ENCODE measurements around the gene CRCP. TPM values are rescaled to one million over a fixed set of nuclear protein-coding genes. Genes with fewer than 3 reads are reported as not detected.
A peak's percentile ranks its signal among the peaks of the same experiment; 100 is the strongest.

Gene CRCP
- total and polyA plus RNA-seq, 10 of the 15 experiments (the other 5 are each of a cell fraction or from before 2014, with no cell fraction given): 12.4 to 33.8 (median 29.1) TPM

DNA sequence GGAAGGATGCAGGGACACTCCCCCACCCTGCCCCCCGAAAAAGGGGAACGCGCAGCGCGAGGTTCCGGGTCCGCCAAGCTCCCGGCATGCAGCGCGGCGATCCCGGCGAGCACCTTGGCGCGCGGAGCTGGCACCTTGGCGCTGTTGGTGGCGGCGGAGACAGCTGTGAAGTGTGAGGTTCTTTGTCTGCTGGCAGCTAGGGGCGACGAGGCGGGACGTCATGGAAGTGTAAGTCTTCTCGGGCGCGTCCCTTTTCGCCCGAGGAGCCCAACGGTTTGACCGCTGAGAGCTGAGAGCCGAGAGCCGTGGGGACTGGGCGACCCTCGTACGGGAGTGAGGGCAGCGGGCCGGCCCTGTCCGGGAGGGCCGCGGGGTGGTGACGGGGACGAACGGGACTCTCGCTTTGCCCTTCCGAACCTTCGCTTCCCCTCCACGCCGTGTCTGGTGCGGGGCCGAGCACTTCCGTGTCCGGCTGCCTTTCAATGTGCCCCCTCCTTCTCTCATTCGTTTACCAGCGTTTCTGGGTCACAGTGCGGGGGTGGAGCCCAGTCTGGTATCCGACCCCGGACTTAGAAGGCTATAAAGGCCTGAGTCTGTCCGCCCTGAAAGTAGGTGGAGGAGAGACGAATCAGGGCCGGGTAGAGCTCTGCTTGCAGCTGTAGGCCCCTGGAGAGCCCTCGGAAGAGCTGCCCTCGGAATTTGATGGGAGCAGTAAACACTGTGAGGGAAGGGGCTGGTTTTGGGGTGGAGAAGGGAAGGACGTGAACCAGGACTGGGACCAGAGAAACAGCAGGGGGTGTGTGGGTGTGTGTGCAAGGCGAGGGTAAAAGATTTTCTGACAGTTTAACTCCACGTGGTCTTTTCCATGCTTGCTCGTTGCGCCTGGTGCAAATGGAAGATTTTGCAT, at the start of gene CRCP (continued):
- TF ChIP-seq, protein P1, sequence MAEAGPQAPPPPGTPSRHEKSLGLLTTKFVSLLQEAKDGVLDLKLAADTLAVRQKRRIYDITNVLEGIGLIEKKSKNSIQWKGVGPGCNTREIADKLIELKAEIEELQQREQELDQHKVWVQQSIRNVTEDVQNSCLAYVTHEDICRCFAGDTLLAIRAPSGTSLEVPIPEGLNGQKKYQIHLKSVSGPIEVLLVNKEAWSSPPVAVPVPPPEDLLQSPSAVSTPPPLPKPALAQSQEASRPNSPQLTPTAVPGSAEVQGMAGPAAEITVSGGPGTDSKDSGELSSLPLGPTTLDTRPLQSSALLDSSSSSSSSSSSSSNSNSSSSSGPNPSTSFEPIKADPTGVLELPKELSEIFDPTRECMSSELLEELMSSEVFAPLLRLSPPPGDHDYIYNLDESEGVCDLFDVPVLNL (IDR thresholded peaks at IDR 0.05; ENCODE audit: low read depth, low read length): peak; percentile 29; the same call in 1 of the 2 replicates
- peak; percentile 67; the same call in 1 of the 2 replicates for TF ChIP-seq YY1 (IDR thresholded peaks at IDR 0.05; ENCODE audit: low read depth, low read length)
- TF ChIP-seq, protein P2, sequence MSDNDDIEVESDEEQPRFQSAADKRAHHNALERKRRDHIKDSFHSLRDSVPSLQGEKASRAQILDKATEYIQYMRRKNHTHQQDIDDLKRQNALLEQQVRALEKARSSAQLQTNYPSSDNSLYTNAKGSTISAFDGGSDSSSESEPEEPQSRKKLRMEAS (IDR thresholded peaks at IDR 0.05; ENCODE audit: low read depth, low read length): peak; percentile 30; the same call in 1 of the 2 replicates
- TF ChIP-seq CHD2 (IDR thresholded peaks at IDR 0.05; ENCODE audit: borderline replicate concordance, low read depth, low read length): 0 out of 2 replicates have a peak, but pooled peaks have one; percentile 46
- TF ChIP-seq EP300 (IDR thresholded peaks at IDR 0.05; ENCODE audit: borderline replicate concordance in 1 of 2, control insufficient read depth in 1 of 2, low read depth in 2 of 2, low read length in 2 of 2): no peak
- TF ChIP-seq, protein P3, sequence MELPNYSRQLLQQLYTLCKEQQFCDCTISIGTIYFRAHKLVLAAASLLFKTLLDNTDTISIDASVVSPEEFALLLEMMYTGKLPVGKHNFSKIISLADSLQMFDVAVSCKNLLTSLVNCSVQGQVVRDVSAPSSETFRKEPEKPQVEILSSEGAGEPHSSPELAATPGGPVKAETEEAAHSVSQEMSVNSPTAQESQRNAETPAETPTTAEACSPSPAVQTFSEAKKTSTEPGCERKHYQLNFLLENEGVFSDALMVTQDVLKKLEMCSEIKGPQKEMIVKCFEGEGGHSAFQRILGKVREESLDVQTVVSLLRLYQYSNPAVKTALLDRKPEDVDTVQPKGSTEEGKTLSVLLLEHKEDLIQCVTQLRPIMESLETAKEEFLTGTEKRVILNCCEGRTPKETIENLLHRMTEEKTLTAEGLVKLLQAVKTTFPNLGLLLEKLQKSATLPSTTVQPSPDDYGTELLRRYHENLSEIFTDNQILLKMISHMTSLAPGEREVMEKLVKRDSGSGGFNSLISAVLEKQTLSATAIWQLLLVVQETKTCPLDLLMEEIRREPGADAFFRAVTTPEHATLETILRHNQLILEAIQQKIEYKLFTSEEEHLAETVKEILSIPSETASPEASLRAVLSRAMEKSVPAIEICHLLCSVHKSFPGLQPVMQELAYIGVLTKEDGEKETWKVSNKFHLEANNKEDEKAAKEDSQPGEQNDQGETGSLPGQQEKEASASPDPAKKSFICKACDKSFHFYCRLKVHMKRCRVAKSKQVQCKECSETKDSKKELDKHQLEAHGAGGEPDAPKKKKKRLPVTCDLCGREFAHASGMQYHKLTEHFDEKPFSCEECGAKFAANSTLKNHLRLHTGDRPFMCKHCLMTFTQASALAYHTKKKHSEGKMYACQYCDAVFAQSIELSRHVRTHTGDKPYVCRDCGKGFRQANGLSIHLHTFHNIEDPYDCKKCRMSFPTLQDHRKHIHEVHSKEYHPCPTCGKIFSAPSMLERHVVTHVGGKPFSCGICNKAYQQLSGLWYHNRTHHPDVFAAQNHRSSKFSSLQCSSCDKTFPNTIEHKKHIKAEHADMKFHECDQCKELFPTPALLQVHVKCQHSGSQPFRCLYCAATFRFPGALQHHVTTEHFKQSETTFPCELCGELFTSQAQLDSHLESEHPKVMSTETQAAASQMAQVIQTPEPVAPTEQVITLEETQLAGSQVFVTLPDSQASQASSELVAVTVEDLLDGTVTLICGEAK (IDR thresholded peaks at IDR 0.05; ENCODE audit: borderline replicate concordance): peak; percentile 53; the same call in 1 of the 2 replicates
- TF ChIP-seq WRNIP1 (IDR thresholded peaks at IDR 0.05; ENCODE audit: borderline replicate concordance, low read depth, low read length): no peak
- TF ChIP-seq, protein P4, sequence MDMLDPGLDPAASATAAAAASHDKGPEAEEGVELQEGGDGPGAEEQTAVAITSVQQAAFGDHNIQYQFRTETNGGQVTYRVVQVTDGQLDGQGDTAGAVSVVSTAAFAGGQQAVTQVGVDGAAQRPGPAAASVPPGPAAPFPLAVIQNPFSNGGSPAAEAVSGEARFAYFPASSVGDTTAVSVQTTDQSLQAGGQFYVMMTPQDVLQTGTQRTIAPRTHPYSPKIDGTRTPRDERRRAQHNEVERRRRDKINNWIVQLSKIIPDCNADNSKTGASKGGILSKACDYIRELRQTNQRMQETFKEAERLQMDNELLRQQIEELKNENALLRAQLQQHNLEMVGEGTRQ (IDR thresholded peaks at IDR 0.05; ENCODE audit: borderline replicate concordance, low read depth, low read length): no peak
- TF ChIP-seq CHD1 (IDR thresholded peaks at IDR 0.05; ENCODE audit: low read depth, low read length): peak; percentile 87; the same call in 1 of the 2 replicates
- TF ChIP-seq RB1 (IDR thresholded peaks at IDR 0.05; ENCODE audit: borderline replicate concordance): peak; percentile 78; the same call in 1 of the 2 replicates
- TF ChIP-seq EZH2 (IDR thresholded peaks at IDR 0.05; ENCODE audit: borderline replicate concordance, control insufficient read depth, low read depth, low read length): no peak
- peak; percentile 38; the same call in 1 of the 2 replicates for TF ChIP-seq HCFC1 (IDR thresholded peaks at IDR 0.05; ENCODE audit: low read length)
- TF ChIP-seq HDGF (IDR thresholded peaks at IDR 0.05): 0 out of 2 replicates have a peak, but pooled peaks have one; percentile 27
- no peak for TF ChIP-seq ZBTB33 (IDR thresholded peaks at IDR 0.05)
- no peak for TF ChIP-seq RCOR1 (conservative IDR thresholded peaks at IDR 0.05; ENCODE audit: low read depth, low read length)
- TF ChIP-seq MXI1 (IDR thresholded peaks at IDR 0.05; ENCODE audit: low read depth, low read length): peak; percentile 88
- TF ChIP-seq DPF2 (IDR thresholded peaks at IDR 0.05): peak; percentile 75
- 0 out of 2 replicates have a peak, but pooled peaks have one; percentile 32 for TF ChIP-seq TCF3 (IDR thresholded peaks at IDR 0.05; ENCODE audit: borderline replicate concordance, insufficient read depth, low read depth, low read length)
